ENCODE measurements around the gene ATF7. TPM values are rescaled to one million over a fixed set of nuclear protein-coding genes. Genes with fewer than 3 reads are reported as not detected.

Gene ATF7
- total RNA-seq, 1 experiment from 2014 or later, result 26.9 TPM

- POLR2A ChIA-PET, result no interaction called here
- intact Hi-C loops (cut with micrococcal nuclease; ENCODE audit: unreplicated experiment), result no loop called here
- peaks cover 9% of the 10 kb centered on the region for H3K4me1 ChIP-seq
- no peaks in the 10 kb centered on the region for H3K9me3 Mint-ChIP-seq (ENCODE audit: unreplicated experiment)
- H3K36me3 Mint-ChIP-seq (ENCODE audit: insufficient read depth, unreplicated experiment), result peaks cover 25% of the 10 kb centered on the region
- no peak overlapping the region for H3K4me3 ChIP-seq (ENCODE audit: low read depth, low read length)
- no peaks in the 10 kb centered on the region for H3K27me3 Mint-ChIP-seq (ENCODE audit: insufficient read depth, unreplicated experiment)
- H3K4me1 Mint-ChIP-seq (ENCODE audit: low read depth, unreplicated experiment), result no peaks in the 10 kb centered on the region
- BruUV-seq (replicated peaks), result no TSS peak
- no peak for DNase-seq
- CTCF ChIA-PET, result interaction anchor here (0.5 kb wide), 1 partner anchor 484 kb away, joined by 5 read pairs; no protein-coding TSS in a partner anchor
- no peak overlapping the region for H3K4me3 Mint-ChIP-seq (ENCODE audit: unreplicated experiment)
- H3K9me3 ChIP-seq, result no peaks in the 10 kb centered on the region
- H3K36me3 ChIP-seq (ENCODE audit: control insufficient read depth, insufficient read depth, low read length), result peaks cover 2% of the 10 kb centered on the region; the same call in 1 of the 2 replicates
- no peaks in the 10 kb centered on the region for H3K27me3 ChIP-seq (replicated peaks; ENCODE audit: control insufficient read depth, insufficient read depth, low read length)
- no peak overlapping the region for H3K27ac Mint-ChIP-seq (ENCODE audit: unreplicated experiment)
- no peak for TF ChIP-seq CTCF (IDR thresholded peaks at IDR 0.05; ENCODE audit: insufficient read depth in 1 of 2, low read depth in 1 of 2, low read length in 1 of 2, severe bottlenecking in 1 of 2, unreplicated experiment in 1 of 2)
Measured at GRCh38 chr12:53533471-53533870, 92.7 kb downstream of the ATF7 start.

- BruUV-seq (replicated peaks), result no TSS peak
- no peaks in the 10 kb centered on the region for H3K27me3 ChIP-seq (replicated peaks; ENCODE audit: control insufficient read depth, insufficient read depth, low read length)
- peaks cover 25% of the 10 kb centered on the region for H3K36me3 Mint-ChIP-seq (ENCODE audit: insufficient read depth, unreplicated experiment)
Measured at GRCh38 chr12:53532524-53533445, 93.4 kb downstream of the ATF7 start.

GRCh38 chr12:53532021-53532420 lies 94.2 kb downstream of the ATF7 start:
- ChIA-PET POLR2A (no interaction called here), CTCF (no interaction called here)
- no peak for TF ChIP-seq CTCF (IDR thresholded peaks at IDR 0.05; ENCODE audit: insufficient read depth in 1 of 2, low read depth in 1 of 2, low read length in 1 of 2, severe bottlenecking in 1 of 2, unreplicated experiment in 1 of 2)

More at GRCh38 chr12:53532524-53533445, 93.4 kb downstream of the ATF7 start:
- H3K36me3 ChIP-seq (ENCODE audit: control insufficient read depth, insufficient read depth, low read length), result peaks cover 2% of the 10 kb centered on the region; the same call in 1 of the 2 replicates
- ChIA-PET CTCF (no interaction called here), POLR2A (no interaction called here)
- H3K9me3 Mint-ChIP-seq (ENCODE audit: unreplicated experiment), result no peaks in the 10 kb centered on the region
- no peak overlapping the region for H3K27ac Mint-ChIP-seq (ENCODE audit: unreplicated experiment)
- H3K27me3 Mint-ChIP-seq (ENCODE audit: insufficient read depth, unreplicated experiment), result no peaks in the 10 kb centered on the region
- H3K4me3 ChIP-seq (ENCODE audit: low read depth, low read length), result no peak overlapping the region
- intact Hi-C loops (cut with micrococcal nuclease; ENCODE audit: unreplicated experiment), result no loop called here
- no peak overlapping the region for H3K4me3 Mint-ChIP-seq (ENCODE audit: unreplicated experiment)
- DNase-seq, result no peak
- H3K4me1 Mint-ChIP-seq (ENCODE audit: low read depth, unreplicated experiment), result no peaks in the 10 kb centered on the region
- TF ChIP-seq CTCF (IDR thresholded peaks at IDR 0.05; ENCODE audit: insufficient read depth in 1 of 2, low read depth in 1 of 2, low read length in 1 of 2, severe bottlenecking in 1 of 2, unreplicated experiment in 1 of 2), result no peak
- peaks cover 2% of the 10 kb centered on the region for H3K4me1 ChIP-seq
- no peaks in the 10 kb centered on the region for H3K9me3 ChIP-seq

More at GRCh38 chr12:53532021-53532420, 94.2 kb downstream of the ATF7 start:
- BruUV-seq (replicated peaks), result no TSS peak
- Mint-ChIP-seq H3K36me3 (ENCODE audit: insufficient read depth, unreplicated experiment) (peaks cover 25% of the 10 kb centered on the region), H3K9me3 (ENCODE audit: unreplicated experiment) (no peaks in the 10 kb centered on the region), H3K27me3 (ENCODE audit: insufficient read depth, unreplicated experiment) (no peaks in the 10 kb centered on the region), H3K27ac (ENCODE audit: unreplicated experiment) (no peak overlapping the region), H3K4me1 (ENCODE audit: low read depth, unreplicated experiment) (no peaks in the 10 kb centered on the region), H3K4me3 (ENCODE audit: unreplicated experiment) (no peak overlapping the region)
- no peak for DNase-seq
- H3K36me3 ChIP-seq (ENCODE audit: control insufficient read depth, insufficient read depth, low read length), result peaks cover 2% of the 10 kb centered on the region; the same call in 1 of the 2 replicates
- intact Hi-C loops (cut with micrococcal nuclease; ENCODE audit: unreplicated experiment), result no loop called here
- H3K9me3 ChIP-seq, result no peaks in the 10 kb centered on the region
- H3K27me3 ChIP-seq (replicated peaks; ENCODE audit: control insufficient read depth, insufficient read depth, low read length), result no peaks in the 10 kb centered on the region
- H3K4me3 ChIP-seq (ENCODE audit: low read depth, low read length), result no peak overlapping the region
- H3K4me1 ChIP-seq, result no peaks in the 10 kb centered on the region
